SK-N-SH (cell line): Measurements from ENCODE around the gene VIL1.

Experiments used
- ELF1 ChIP-seq: IDR thresholded peaks from 2 replicates; pipeline ENCODE4 v1.4.0; 2012
- EP300 ChIP-seq, 2 experiments: IDR thresholded peaks; 2 replicates each; pipeline versions ENCODE4 v1.4.0 to v1.6.1; 2012; ENCODE audit warnings: borderline replicate concordance in 1 of 2, low read depth in 1 of 2, low read length in 1 of 2
- FOXJ3 ChIP-seq: sonication (generic); formaldehyde crosslinking; IDR thresholded peaks from 2 replicates; pipeline ENCODE4 v1.5.1; 2020; ENCODE audit warnings: mild to moderate bottlenecking, missing genetic modification reagents
- FOXM1 ChIP-seq: IDR thresholded peaks from 2 replicates; pipeline ENCODE4 v1.4.0; 2012; ENCODE audit warnings: low read depth, mild to moderate bottlenecking
- JUND ChIP-seq: IDR thresholded peaks from 2 replicates; pipeline ENCODE4 v1.4.0; 2012
- MAX ChIP-seq: IDR thresholded peaks from 2 replicates; pipeline ENCODE4 v1.4.0; 2012; ENCODE audit warnings: low read depth
- MXI1 ChIP-seq: IDR thresholded peaks from 2 replicates; pipeline ENCODE4 v1.6.1; 2012; ENCODE audit warnings: mild to moderate bottlenecking, low read depth, low read length, improper control_type of control experiment
- RAD21 ChIP-seq: IDR thresholded peaks from 2 replicates; pipeline ENCODE4 v1.6.1; 2012; ENCODE audit warnings: mild to moderate bottlenecking, low read length
- SIN3A ChIP-seq: IDR thresholded peaks from 2 replicates; pipeline ENCODE4 v1.6.1; 2012; ENCODE audit warnings: low read depth, mild to moderate bottlenecking, low read length, moderate library complexity, borderline replicate concordance
- SMC3 ChIP-seq: IDR thresholded peaks from 2 replicates; pipeline ENCODE4 v1.6.1; 2012; ENCODE audit warnings: low read depth, low read length, improper control_type of control experiment
- TEAD4 ChIP-seq: IDR thresholded peaks from 2 replicates; pipeline ENCODE4 v1.4.0; 2012; ENCODE audit warnings: mild to moderate bottlenecking, borderline replicate concordance; ENCODE audit not compliant: insufficient read depth
- YY1 ChIP-seq: IDR thresholded peaks from 2 replicates; pipeline ENCODE4 v1.4.0; 2012; ENCODE audit warnings: low read depth, mild to moderate bottlenecking
- TF ChIP-seq, protein P1 (sequence below): fragments of 200-600 bp; sonication (generic); IDR thresholded peaks from 2 replicates; pipeline ENCODE4 v1.6.1; 2017; ENCODE audit warnings: antibody characterized with exemption, mild to moderate bottlenecking, moderate library complexity
- TF ChIP-seq, protein P2 (sequence below): IDR thresholded peaks from 2 replicates; pipeline ENCODE4 v1.4.0; 2012; ENCODE audit warnings: low read depth, borderline replicate concordance

DNA sequence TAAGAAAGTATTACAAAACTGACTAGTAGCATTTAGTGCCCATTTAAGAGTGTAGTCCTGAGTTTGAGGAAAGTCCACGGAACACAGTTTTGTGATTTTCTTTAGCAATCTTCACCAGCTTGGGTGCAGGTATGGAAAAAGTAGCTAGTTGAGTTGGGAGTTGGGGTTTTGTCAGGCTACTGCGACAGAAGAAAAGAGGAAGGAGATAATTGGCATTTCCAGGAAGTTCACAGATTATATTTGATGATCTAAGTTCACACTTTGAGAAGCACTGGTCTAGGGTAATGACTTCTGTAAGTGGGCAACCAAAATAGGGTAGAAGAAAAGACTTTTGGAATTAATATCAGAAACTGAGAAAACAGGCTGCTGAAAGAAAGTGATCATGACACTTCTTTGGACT, 52.1 kb downstream of the VIL1 start:
- TF ChIP-seq, protein P1, sequence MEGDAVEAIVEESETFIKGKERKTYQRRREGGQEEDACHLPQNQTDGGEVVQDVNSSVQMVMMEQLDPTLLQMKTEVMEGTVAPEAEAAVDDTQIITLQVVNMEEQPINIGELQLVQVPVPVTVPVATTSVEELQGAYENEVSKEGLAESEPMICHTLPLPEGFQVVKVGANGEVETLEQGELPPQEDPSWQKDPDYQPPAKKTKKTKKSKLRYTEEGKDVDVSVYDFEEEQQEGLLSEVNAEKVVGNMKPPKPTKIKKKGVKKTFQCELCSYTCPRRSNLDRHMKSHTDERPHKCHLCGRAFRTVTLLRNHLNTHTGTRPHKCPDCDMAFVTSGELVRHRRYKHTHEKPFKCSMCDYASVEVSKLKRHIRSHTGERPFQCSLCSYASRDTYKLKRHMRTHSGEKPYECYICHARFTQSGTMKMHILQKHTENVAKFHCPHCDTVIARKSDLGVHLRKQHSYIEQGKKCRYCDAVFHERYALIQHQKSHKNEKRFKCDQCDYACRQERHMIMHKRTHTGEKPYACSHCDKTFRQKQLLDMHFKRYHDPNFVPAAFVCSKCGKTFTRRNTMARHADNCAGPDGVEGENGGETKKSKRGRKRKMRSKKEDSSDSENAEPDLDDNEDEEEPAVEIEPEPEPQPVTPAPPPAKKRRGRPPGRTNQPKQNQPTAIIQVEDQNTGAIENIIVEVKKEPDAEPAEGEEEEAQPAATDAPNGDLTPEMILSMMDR: no peak
- TF ChIP-seq RAD21 (no peak), YY1 (no peak), SIN3A (no peak), MAX (no peak), ELF1 (no peak), EP300 (IDR thresholded peaks at IDR 0.05; ENCODE audit: borderline replicate concordance in 1 of 2, low read depth in 1 of 2, low read length in 1 of 2) (no peak), JUND (no peak), FOXM1 (no peak), MXI1 (no peak), SMC3 (no peak), FOXJ3 (CRISPR knock-in tag) (no peak), TEAD4 (no peak)
- TF ChIP-seq, protein P2, sequence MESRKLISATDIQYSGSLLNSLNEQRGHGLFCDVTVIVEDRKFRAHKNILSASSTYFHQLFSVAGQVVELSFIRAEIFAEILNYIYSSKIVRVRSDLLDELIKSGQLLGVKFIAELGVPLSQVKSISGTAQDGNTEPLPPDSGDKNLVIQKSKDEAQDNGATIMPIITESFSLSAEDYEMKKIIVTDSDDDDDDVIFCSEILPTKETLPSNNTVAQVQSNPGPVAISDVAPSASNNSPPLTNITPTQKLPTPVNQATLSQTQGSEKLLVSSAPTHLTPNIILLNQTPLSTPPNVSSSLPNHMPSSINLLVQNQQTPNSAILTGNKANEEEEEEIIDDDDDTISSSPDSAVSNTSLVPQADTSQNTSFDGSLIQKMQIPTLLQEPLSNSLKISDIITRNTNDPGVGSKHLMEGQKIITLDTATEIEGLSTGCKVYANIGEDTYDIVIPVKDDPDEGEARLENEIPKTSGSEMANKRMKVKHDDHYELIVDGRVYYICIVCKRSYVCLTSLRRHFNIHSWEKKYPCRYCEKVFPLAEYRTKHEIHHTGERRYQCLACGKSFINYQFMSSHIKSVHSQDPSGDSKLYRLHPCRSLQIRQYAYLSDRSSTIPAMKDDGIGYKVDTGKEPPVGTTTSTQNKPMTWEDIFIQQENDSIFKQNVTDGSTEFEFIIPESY: no peak
